Endodermal cell (in vitro differentiated cells): ENCODE data around the gene KIF26B. TPM values are rescaled to one million over a fixed set of nuclear protein-coding genes. Genes with fewer than 3 reads are reported as not detected.

Experiments
- DNase-seq: peaks from one replicate; pipeline ENCODE4 v3.0.0-alpha.2; 2017
- H3K27ac ChIP-seq: 2 replicates; pipeline ENCODE4 v1.5.1; 2013; ENCODE audit warnings: mild to moderate bottlenecking, low read depth, low read length, moderate library complexity
- H3K27me3 ChIP-seq: 2 replicates; pipeline ENCODE4 v1.6.1; 2013; ENCODE audit warnings: mild to moderate bottlenecking, low read length, moderate library complexity; ENCODE audit not compliant: insufficient read depth, control insufficient read depth, poor library complexity, severe bottlenecking
- H3K36me3 ChIP-seq: 2 replicates; pipeline ENCODE4 v1.7.0; 2013; ENCODE audit warnings: mild to moderate bottlenecking, low read length, moderate library complexity; ENCODE audit not compliant: control insufficient read depth, insufficient read depth
- H3K4me1 ChIP-seq: one replicate; pipeline ENCODE4 v1.7.0; 2013; ENCODE audit warnings: low read length; ENCODE audit not compliant: control insufficient read depth, insufficient read depth
- H3K4me3 ChIP-seq: 2 replicates; pipeline ENCODE4 v1.5.1; 2013; ENCODE audit warnings: mild to moderate bottlenecking, low read length, moderate library complexity
- H3K9ac ChIP-seq: 2 replicates; pipeline ENCODE4 v1.6.1; 2013; ENCODE audit warnings: mild to moderate bottlenecking, low read length, moderate library complexity; ENCODE audit not compliant: poor library complexity, severe bottlenecking; ENCODE audit errors: extremely low read depth
- H3K9me3 ChIP-seq: 2 replicates; pipeline ENCODE4 v1.6.1; 2013; ENCODE audit warnings: mild to moderate bottlenecking, low read length, moderate library complexity; ENCODE audit not compliant: control insufficient read depth
- H3K27ac Mint-ChIP-seq: 2 replicates; pipeline ENCODE4 v1.8.0; 2020; ENCODE audit warnings: mixed read lengths
- H3K27me3 Mint-ChIP-seq: 2 replicates; pipeline ENCODE4 v1.8.0; 2021; ENCODE audit warnings: mild to moderate bottlenecking, mixed read lengths; ENCODE audit not compliant: insufficient read depth
- H3K36me3 Mint-ChIP-seq: 2 replicates; pipeline ENCODE4 v1.8.0; 2020; ENCODE audit warnings: low read depth, mixed read lengths
- H3K4me1 Mint-ChIP-seq: 2 replicates; pipeline ENCODE4 v1.8.0; 2020; ENCODE audit warnings: mixed read lengths
- H3K4me3 Mint-ChIP-seq: 2 replicates; pipeline ENCODE4 v1.8.0; 2020; ENCODE audit warnings: mild to moderate bottlenecking, moderate library complexity, mixed read lengths
- H3K9me3 Mint-ChIP-seq: 2 replicates; pipeline ENCODE4 v1.8.0; 2020; ENCODE audit warnings: mild to moderate bottlenecking, mixed read lengths
- WGBS, 2 experiments: methylation state at CpG; one replicate each; pipeline versions ENCODE4 v1.1.5 to v1.1.7; 2013; ENCODE audit warnings: missing lambda C conversion rate in 2 of 2, mixed read lengths in 1 of 2; ENCODE audit not compliant: insufficient coverage in 1 of 2, insufficient read length in 1 of 2; 5-methylcytosine and 5-hydroxymethylcytosine counted together
- total RNA-seq, 2 donors: library from RNA; stranded (reverse); fragmentation: NEBNext Ultra II Directional in 1 of 2; extraction: Animal tissue kit (Norgen Biotek cat#: 25700) in 1 of 2; gene quantifications; 2 replicates in 1 of 2; 3 replicates in 1 of 2; pipeline ENCODE4 v1.2.1, GENCODE V29; 2021
- TF ChIP-seq, protein P1 (sequence below): fragments of 200-600 bp; sonication (generic); conservative IDR thresholded peaks from 2 replicates; pipeline ENCODE4 v1.5.0; 2021; ENCODE audit warnings: antibody characterized with exemption, mild to moderate bottlenecking

KIF26B gene
- total RNA-seq, 2 donors from 2014 or later = 12.3 to 21.0 TPM

DNA sequence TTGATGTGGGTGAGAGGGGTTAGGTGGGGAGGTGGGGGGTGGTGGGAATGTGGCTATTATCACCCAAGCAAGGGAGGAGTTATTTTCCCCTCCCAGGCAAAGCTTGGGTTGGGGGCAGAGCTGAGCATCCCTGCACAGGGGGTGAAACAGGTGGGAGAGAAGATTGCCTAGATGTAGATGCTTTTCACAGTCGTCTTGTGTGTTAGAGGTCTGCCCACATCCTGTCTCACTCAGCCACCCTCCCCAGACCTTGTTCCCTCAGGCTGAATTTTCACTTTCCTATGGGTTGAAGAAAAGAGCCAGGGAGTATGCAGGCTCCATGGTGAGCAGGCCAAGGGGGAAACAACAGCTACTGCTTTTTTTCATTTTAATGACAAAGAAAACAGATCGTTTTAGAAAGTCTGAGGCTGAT lies 223.5 kb downstream of the KIF26B start:
- Mint-ChIP-seq H3K27me3 (no peaks in the 10 kb centered on the region), H3K9me3 (no peaks in the 10 kb centered on the region), H3K4me3 (no peak overlapping the region), H3K27ac (peak overlapping the region; percentile 17), H3K4me1 (peaks cover 27% of the 10 kb centered on the region), H3K36me3 (peaks cover 8% of the 10 kb centered on the region)
- Histone ChIP-seq H3K9ac (no peak overlapping the region), H3K36me3 (peaks cover 8% of the 10 kb centered on the region), H3K4me3 (peak overlapping the region; percentile 4), H3K9me3 (no peaks in the 10 kb centered on the region), H3K4me1 (peaks cover 9% of the 10 kb centered on the region), H3K27ac (no peak overlapping the region), H3K27me3 (no peaks in the 10 kb centered on the region)
- WGBS, 2 experiments = 0% methylated on average over 2 of the region's 2 CpGs; no CpG with 5 or more reads in 1 of the 2 experiments
- DNase-seq = peak; percentile 58
- TF ChIP-seq, protein P1, sequence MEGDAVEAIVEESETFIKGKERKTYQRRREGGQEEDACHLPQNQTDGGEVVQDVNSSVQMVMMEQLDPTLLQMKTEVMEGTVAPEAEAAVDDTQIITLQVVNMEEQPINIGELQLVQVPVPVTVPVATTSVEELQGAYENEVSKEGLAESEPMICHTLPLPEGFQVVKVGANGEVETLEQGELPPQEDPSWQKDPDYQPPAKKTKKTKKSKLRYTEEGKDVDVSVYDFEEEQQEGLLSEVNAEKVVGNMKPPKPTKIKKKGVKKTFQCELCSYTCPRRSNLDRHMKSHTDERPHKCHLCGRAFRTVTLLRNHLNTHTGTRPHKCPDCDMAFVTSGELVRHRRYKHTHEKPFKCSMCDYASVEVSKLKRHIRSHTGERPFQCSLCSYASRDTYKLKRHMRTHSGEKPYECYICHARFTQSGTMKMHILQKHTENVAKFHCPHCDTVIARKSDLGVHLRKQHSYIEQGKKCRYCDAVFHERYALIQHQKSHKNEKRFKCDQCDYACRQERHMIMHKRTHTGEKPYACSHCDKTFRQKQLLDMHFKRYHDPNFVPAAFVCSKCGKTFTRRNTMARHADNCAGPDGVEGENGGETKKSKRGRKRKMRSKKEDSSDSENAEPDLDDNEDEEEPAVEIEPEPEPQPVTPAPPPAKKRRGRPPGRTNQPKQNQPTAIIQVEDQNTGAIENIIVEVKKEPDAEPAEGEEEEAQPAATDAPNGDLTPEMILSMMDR = no peak

GRCh38 chr1:245378745-245379144 lies 224.0 kb downstream of the KIF26B start:
- no peaks in the 10 kb centered on the region for H3K9me3 Mint-ChIP-seq
- Histone ChIP-seq H3K4me3 (no peak overlapping the region), H3K36me3 (peaks cover 8% of the 10 kb centered on the region), H3K9me3 (no peaks in the 10 kb centered on the region), H3K27ac (no peak overlapping the region), H3K27me3 (no peaks in the 10 kb centered on the region), H3K9ac (no peak overlapping the region), H3K4me1 (peaks cover 9% of the 10 kb centered on the region)
- H3K27ac Mint-ChIP-seq = peak overlapping the region; percentile 17
- 86 to 100% methylated on average over 1 to 5 of the region's 5 CpGs for WGBS, 2 experiments
- no peak for DNase-seq
- H3K27me3 Mint-ChIP-seq = no peaks in the 10 kb centered on the region
- TF ChIP-seq, protein P1 = no peak
- peaks cover 4% of the 10 kb centered on the region for H3K36me3 Mint-ChIP-seq
- no peak overlapping the region for H3K4me3 Mint-ChIP-seq
- H3K4me1 Mint-ChIP-seq = peaks cover 32% of the 10 kb centered on the region

DNA sequence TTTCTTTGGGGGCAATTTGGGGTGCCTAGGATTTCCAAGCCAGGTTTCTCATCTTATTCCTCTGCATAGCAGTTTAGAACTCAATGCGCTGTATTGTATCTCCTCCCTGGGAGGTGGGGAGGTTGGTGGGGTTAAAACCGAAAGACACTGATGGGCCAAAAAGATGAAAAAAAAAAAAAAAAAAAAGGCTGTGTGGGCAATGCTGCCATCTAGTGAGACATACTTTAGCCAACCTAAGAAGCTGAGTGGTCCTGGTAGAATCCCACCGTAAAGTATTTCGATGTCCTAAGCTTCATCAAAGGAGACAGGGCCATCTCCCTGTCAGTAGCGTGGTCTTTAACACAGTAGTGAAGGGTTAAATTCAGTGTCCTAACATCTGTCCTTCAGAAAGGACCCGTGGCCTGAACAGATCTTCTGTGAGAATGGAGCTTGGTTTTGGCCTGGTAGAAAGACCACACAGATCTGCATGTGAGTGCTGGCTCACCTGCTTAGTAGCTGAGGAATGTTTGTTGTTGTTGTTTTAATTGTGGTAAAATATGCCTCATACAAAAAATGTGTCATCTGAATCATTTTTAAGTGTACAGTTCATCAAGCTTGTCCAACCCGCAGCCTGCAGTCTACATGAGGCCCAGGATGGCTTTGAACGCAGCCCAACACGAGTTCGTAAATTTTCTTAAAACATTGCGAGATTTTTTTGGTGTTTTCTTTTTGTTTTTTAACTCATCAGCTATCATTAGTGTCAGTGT lies 226.2 kb downstream of the KIF26B start:
- Histone ChIP-seq H3K36me3 (peaks cover 3% of the 10 kb centered on the region), H3K27me3 (no peaks in the 10 kb centered on the region), H3K4me3 (no peak overlapping the region), H3K9me3 (no peaks in the 10 kb centered on the region), H3K9ac (no peak overlapping the region), H3K27ac (no peak overlapping the region), H3K4me1 (peaks cover 13% of the 10 kb centered on the region)
- H3K27ac Mint-ChIP-seq = no peak overlapping the region
- no peaks in the 10 kb centered on the region for H3K9me3 Mint-ChIP-seq
- DNase-seq = peak; percentile 57
- no peaks in the 10 kb centered on the region for H3K36me3 Mint-ChIP-seq
- H3K4me1 Mint-ChIP-seq = peaks cover 35% of the 10 kb centered on the region
- 84 to 93% methylated on average over 5 to 11 of the region's 11 CpGs for whole genome bisulfite sequencing, 2 experiments
- no peaks in the 10 kb centered on the region for H3K27me3 Mint-ChIP-seq
- no peak overlapping the region for H3K4me3 Mint-ChIP-seq
- TF ChIP-seq, protein P1 = peak; percentile 81
